A549 (cell line): Measurements from ENCODE around the gene ARAP1.

ENCODE experiments used
- MAFK ChIP-seq: fragments of 450-650 bp; IDR thresholded peaks from 2 replicates; pipeline ENCODE4 v1.6.1; 2014; ENCODE audit not compliant: partially characterized antibody
- POLR2A ChIP-seq: IDR thresholded peaks from 2 replicates; pipeline ENCODE4 v1.6.1; 2012; ENCODE audit warnings: mild to moderate bottlenecking, low read length
- ZC3H11A ChIP-seq: fragments of 450-650 bp; IDR thresholded peaks from 2 replicates; pipeline ENCODE4 v1.6.1; 2014; ENCODE audit warnings: antibody characterized with exemption, mild to moderate bottlenecking

DNA sequence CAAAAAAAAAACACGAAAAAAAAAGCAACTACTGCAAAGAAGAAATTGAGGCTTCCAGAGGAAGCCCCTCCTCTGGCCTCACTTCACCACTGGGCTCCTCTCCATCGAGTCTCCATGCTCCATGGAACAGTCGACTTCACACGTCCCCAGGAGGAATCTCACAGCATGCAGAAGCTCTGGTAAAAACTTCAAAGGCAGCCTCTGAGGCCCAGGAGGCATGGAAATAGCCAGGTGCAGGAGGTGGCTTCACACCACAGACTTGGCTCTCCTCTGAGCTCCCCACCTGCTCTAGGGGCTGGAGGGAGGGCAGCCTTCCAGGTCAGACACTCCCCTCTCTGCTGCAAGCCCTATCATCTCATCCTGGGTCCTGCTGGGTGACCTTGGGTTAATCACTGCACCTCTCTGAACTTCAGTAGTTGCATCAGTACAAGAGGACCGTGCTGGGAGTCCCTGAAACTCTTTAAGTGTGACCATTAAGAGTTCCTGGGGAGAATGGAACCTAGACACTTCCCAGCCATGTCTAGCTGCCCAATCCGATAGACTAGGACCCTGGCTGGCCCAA, 86.2 kb downstream of the ARAP1 start:
- TF ChIP-seq MAFK, result no peak
- no peak for TF ChIP-seq ZC3H11A
- no peak for TF ChIP-seq POLR2A
